Psoas muscle (tissue), 8 donors: ENCODE results near the gene SNORC. TPM values are rescaled to one million over a fixed set of nuclear protein-coding genes. Genes with fewer than 3 reads are reported as not detected.

Experiments
- ATAC-seq, 4 donors: fragments of 200-7000 bp; cut with Tn5 transposase; one replicate each; pipeline ENCODE4 v1.9.1; 2020; ENCODE audit warnings: moderate library complexity in 3 of 4, mild to moderate bottlenecking in 2 of 4
- DNase-seq, 2 donors: peaks; one replicate each; pipeline ENCODE4 v3.0.0-alpha.2; 2020
- H3K27ac ChIP-seq: fragments of 200-600 bp; one replicate; pipeline ENCODE4 v1.8.0; 2022
- H3K27me3 ChIP-seq, 3 donors: fragments of 200-600 bp in 1 of 3; one replicate each; pipeline versions ENCODE4 v1.6.1 to v1.8.0; 2013 to 2022; ENCODE audit warnings: low read length in 2 of 3, mild to moderate bottlenecking in 2 of 3, moderate library complexity in 1 of 3; ENCODE audit not compliant: insufficient read depth in 3 of 3
- H3K36me3 ChIP-seq, 2 donors: fragments of 200-600 bp in 1 of 2; one replicate each; pipeline versions ENCODE4 v1.6.1 to v1.8.0; 2013 to 2022; ENCODE audit warnings: low read depth in 1 of 2, mild to moderate bottlenecking in 1 of 2, moderate library complexity in 1 of 2; ENCODE audit not compliant: insufficient read depth in 1 of 2
- H3K4me1 ChIP-seq: fragments of 200-600 bp; one replicate; pipeline ENCODE4 v1.8.0; 2022
- H3K4me3 ChIP-seq: fragments of 200-600 bp; one replicate; pipeline ENCODE4 v1.8.0; 2022; ENCODE audit warnings: mild to moderate bottlenecking
- H3K9me3 ChIP-seq: fragments of 200-600 bp; one replicate; pipeline ENCODE4 v1.8.0; 2022
- CTCF ChIP-seq: fragments of 200-600 bp; IDR thresholded peaks from one replicate; pipeline ENCODE4 v1.8.0; 2022; ENCODE audit warnings: antibody characterized with exemption
- WGBS, 3 donors: extraction: QIAGEN DNeasy Blood & Tissue Kit; methylation state at CpG; one replicate each; pipeline versions ENCODE4 v1.1.6 to v1.1.7; 2013; 5-methylcytosine and 5-hydroxymethylcytosine counted together
- intact Hi-C, 2 donors: fragments of 100-400 bp; cut with DNase I; formaldehyde crosslinking; loops; one replicate each; pipeline versions ENCODE4 v1.11.0 to v1.14.2; 2022
- polyA plus RNA-seq, 3 donors: library from polyadenylated mRNA; stranded (reverse); fragments of 200-250 nt; gene quantifications; one replicate each; pipeline ENCODE4 v1.2.3, GENCODE V29; 2013
- total RNA-seq, 4 donors: library from RNA; stranded (reverse); fragmentation: NEBNext Ultra II Directional in 2 of 4; extraction: Animal tissue kit (Norgen Biotek cat#: 25700) in 2 of 4; gene quantifications; one replicate each; pipeline versions ENCODE4 v1.2.1 to v1.2.4, GENCODE V29; 2021 to 2023
- donor health status: healthy with polysubstance abuse.
- donor health status: DM: no; HTN: no; CAD: no; lungs with moderate emphysema.
- donor health status: Bipolar disorder and iron deficiency.
- donor health status: healthy.
- donor health status: DM: yes; HTN: yes; CAD: no.
- donor health status: DM: no; HTN: no; CAD: no.
- donor health status: DM: no; HTN: no; CAD: no.
- donor health status: DM: yes; HTN: yes; CAD: no.

SNORC gene
- total and polyA plus RNA-seq, 7 donors, result 0.06 to 2.1 (median 0.63) TPM

- no peaks in the 10 kb centered on the region for H3K36me3 ChIP-seq
- 76 to 81% (median 80%) methylated on average over 25 of the region's 25 CpGs for WGBS, 3 donors
- H3K27me3 ChIP-seq, result no peaks in the 10 kb centered on the region
- intact Hi-C loops, result loop anchor here in 1 of 2 donors (10.0 kb wide), 1 partner anchor 159 kb away; no protein-coding TSS in a partner anchor
- no peaks in the 10 kb centered on the region for H3K9me3 ChIP-seq
- no peak overlapping the region for H3K27ac ChIP-seq
- DNase-seq, result no peak
- no peak for ATAC-seq
- no peak for TF ChIP-seq CTCF
- no peaks in the 10 kb centered on the region for H3K4me1 ChIP-seq
- H3K4me3 ChIP-seq, result no peak overlapping the region
These were observed 15.3 kb downstream of the SNORC start for GRCh38 chr2:232885264-232885961.

GRCh38 chr2:232886176-232886575, 16.1 kb downstream of the SNORC start:
- no peaks in the 10 kb centered on the region for H3K36me3 ChIP-seq
- WGBS, 3 donors, result 89 to 93% (median 93%) methylated on average over 11 of the region's 11 CpGs
- no peak for TF ChIP-seq CTCF
- ATAC-seq (no peak), DNase-seq (no peak)
- intact Hi-C loops, result loop anchor here in 1 of 2 donors (10.0 kb wide), 1 partner anchor 159 kb away; no protein-coding TSS in a partner anchor
- H3K4me1 ChIP-seq, result peaks cover 3% of the 10 kb centered on the region
- H3K4me3 ChIP-seq, result no peak overlapping the region
- no peak overlapping the region for H3K27ac ChIP-seq
- no peaks in the 10 kb centered on the region for H3K9me3 ChIP-seq
- H3K27me3 ChIP-seq, result no peaks in the 10 kb centered on the region

DNA sequence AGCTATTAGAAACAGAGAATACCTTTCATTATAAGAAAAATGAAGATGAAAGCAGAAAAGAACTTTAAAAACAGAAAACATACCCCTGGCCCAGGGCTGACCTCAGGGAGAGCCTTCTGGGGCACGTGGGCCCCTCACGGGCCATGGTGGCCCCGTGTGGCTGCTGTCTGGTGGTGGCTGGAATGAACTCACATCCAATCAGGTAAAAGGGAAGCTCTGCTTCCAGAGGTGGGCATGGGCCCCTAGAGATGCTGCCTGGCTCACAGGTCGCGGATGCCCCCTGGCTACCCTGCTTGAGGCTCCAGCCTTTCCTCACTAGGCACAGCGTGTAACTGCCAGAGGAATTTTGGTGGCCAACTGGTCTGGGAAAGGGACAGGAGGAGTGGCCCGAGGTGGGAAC, 16.6 kb downstream of the SNORC start:
- DNase-seq (no peak), ATAC-seq (no peak)
- H3K9me3 ChIP-seq, result no peaks in the 10 kb centered on the region
- H3K4me1 ChIP-seq, result peaks cover 7% of the 10 kb centered on the region
- no peak overlapping the region for H3K4me3 ChIP-seq
- no peaks in the 10 kb centered on the region for H3K36me3 ChIP-seq
- H3K27me3 ChIP-seq, result no peaks in the 10 kb centered on the region
- intact Hi-C loops, result loop anchor here in 1 of 2 donors (10.0 kb wide), 1 partner anchor 158 kb away; no protein-coding TSS in a partner anchor
- WGBS, 3 donors, result 60 to 70% (median 70%) methylated on average over 7 of the region's 7 CpGs
- no peak overlapping the region for H3K27ac ChIP-seq
- no peak for TF ChIP-seq CTCF

GRCh38 chr2:232887171-232887850, 17.2 kb downstream of the SNORC start:
- intact Hi-C loops, result loop anchor here in 1 of 2 donors (10.0 kb wide), 1 partner anchor 157 kb away; no protein-coding TSS in a partner anchor
- Histone ChIP-seq H3K36me3 (no peaks in the 10 kb centered on the region), H3K27ac (no peak overlapping the region), H3K27me3 (no peaks in the 10 kb centered on the region), H3K4me1 (peaks cover 8% of the 10 kb centered on the region), H3K9me3 (no peaks in the 10 kb centered on the region), H3K4me3 (no peak overlapping the region)
- ATAC-seq, result no peak
- TF ChIP-seq CTCF, result no peak
- WGBS, 3 donors, result 57 to 67% (median 64%) methylated on average over 15 of the region's 15 CpGs
- no peak for DNase-seq
